Ovary (tissue), 9 donors: ENCODE results near the gene KIAA0930. TPM values are rescaled to one million over a fixed set of nuclear protein-coding genes. Genes with fewer than 3 reads are reported as not detected.

Source experiments
- DNase-seq, 5 donors: peaks; one replicate each; pipeline ENCODE4 v3.0.0-alpha.2; 2019 to 2020
- H3K27ac ChIP-seq, 2 donors: fragments of 200-600 bp; one replicate each; pipeline versions ENCODE4 v1.5.1 to v1.8.0; 2019 to 2022
- H3K27me3 ChIP-seq: fragments of 200-600 bp; one replicate; pipeline ENCODE4 v1.8.0; 2022
- H3K36me3 ChIP-seq: fragments of 200-600 bp; sonication (generic); one replicate; pipeline ENCODE4 v1.5.1; 2019
- H3K4me1 ChIP-seq: one replicate; pipeline ENCODE4 v1.8.1; 2013; ENCODE audit warnings: mild to moderate bottlenecking, moderate library complexity; ENCODE audit not compliant: insufficient read depth
- H3K4me3 ChIP-seq: fragments of 200-600 bp; sonication (generic); one replicate; pipeline ENCODE4 v1.5.1; 2017
- H3K9me3 ChIP-seq, 2 donors: fragments of 200-600 bp in 1 of 2; sonication (generic) in 1 of 2; one replicate each; pipeline versions ENCODE4 v1.5.1 to v1.8.1; 2013 to 2019; ENCODE audit warnings: mild to moderate bottlenecking in 1 of 2, moderate library complexity in 1 of 2
- EP300 ChIP-seq: sonication (generic); formaldehyde crosslinking; IDR thresholded peaks from one replicate; pipeline ENCODE4 v1.6.1; 2017; ENCODE audit warnings: antibody characterized with exemption
- POLR2A ChIP-seq: fragments of 450-650 bp; IDR thresholded peaks from one replicate; pipeline ENCODE4 v1.6.1; 2017; ENCODE audit warnings: antibody characterized with exemption, mild to moderate bottlenecking, moderate library complexity
- WGBS, 3 donors: extraction: QIAGEN DNeasy Blood & Tissue Kit in 1 of 3; methylation state at CpG; one replicate each; pipeline versions ENCODE4 v1.1.5 to v1.1.7; 2013 to 2017; 5-methylcytosine and 5-hydroxymethylcytosine counted together
- intact Hi-C, 4 donors: fragments of 100-400 bp; cut with DNase I; formaldehyde crosslinking; loops; one replicate each; pipeline versions ENCODE4 v1.11.0 to v1.15.1; 2022 to 2023
- polyA plus RNA-seq, 2 donors: library from polyadenylated mRNA; stranded (reverse); fragments of 200-250 nt in 1 of 2; fragments of 350-450 nt in 1 of 2; fragmentation: Illumina TruSeq in 1 of 2; extraction: RNeasy Lipid Tissue Mini Kit (QIAGEN cat#74804) in 1 of 2; gene quantifications; one replicate each; pipeline ENCODE4 v1.2.3, GENCODE V29; 2013 to 2014
- total RNA-seq, 7 donors: library from RNA; depleted of rRNA in 2 of 7; stranded (reverse); fragments of >200 nt in 2 of 7; fragmentation: NEBNext Ultra II Directional in 3 of 7; extraction: Animal tissue kit (Norgen Biotek cat#: 25700) in 3 of 7; gene quantifications; one replicate each; pipeline versions ENCODE4 v1.1.0 to v1.2.4, GENCODE V29; 2016 to 2023
- TF ChIP-seq, protein P1 (sequence below), 3 donors: fragments of 450-650 bp in 2 of 3; fragments of 200-600 bp in 1 of 3; IDR thresholded peaks; one replicate each; pipeline versions ENCODE4 v1.5.1 to v1.8.0; 2016 to 2022; ENCODE audit warnings: antibody characterized with exemption in 3 of 3, mild to moderate bottlenecking in 1 of 3
- donor health status: DM: no; HTN: no; CAD: no; lungs with moderate emphysema.
- donor health status: DM: no; HTN: no; CAD: no.
- donor health status: Bipolar disorder and iron deficiency.
- donor health status: DM: yes; HTN: yes; CAD: no.
- donor health status: DM: no; HTN: no; CAD: no.
- donor health status: DM: yes; HTN: yes; CAD: no.

KIAA0930 gene
- total and polyA plus RNA-seq, 9 donors: 14.8 to 40.0 (median 33.1) TPM

- H3K27ac ChIP-seq: no peak overlapping the region
- intact Hi-C loops: no loop called here
- no peak for DNase-seq
- TF ChIP-seq POLR2A (no peak), EP300 (no peak)
- TF ChIP-seq, protein P1, sequence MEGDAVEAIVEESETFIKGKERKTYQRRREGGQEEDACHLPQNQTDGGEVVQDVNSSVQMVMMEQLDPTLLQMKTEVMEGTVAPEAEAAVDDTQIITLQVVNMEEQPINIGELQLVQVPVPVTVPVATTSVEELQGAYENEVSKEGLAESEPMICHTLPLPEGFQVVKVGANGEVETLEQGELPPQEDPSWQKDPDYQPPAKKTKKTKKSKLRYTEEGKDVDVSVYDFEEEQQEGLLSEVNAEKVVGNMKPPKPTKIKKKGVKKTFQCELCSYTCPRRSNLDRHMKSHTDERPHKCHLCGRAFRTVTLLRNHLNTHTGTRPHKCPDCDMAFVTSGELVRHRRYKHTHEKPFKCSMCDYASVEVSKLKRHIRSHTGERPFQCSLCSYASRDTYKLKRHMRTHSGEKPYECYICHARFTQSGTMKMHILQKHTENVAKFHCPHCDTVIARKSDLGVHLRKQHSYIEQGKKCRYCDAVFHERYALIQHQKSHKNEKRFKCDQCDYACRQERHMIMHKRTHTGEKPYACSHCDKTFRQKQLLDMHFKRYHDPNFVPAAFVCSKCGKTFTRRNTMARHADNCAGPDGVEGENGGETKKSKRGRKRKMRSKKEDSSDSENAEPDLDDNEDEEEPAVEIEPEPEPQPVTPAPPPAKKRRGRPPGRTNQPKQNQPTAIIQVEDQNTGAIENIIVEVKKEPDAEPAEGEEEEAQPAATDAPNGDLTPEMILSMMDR (IDR thresholded peaks at IDR 0.05): no peak
- no peaks in the 10 kb centered on the region for H3K9me3 ChIP-seq
- no peaks in the 10 kb centered on the region for H3K36me3 ChIP-seq
- H3K4me1 ChIP-seq: peaks cover 8% of the 10 kb centered on the region
- 87 to 91% (median 90%) methylated on average over 8 of the region's 8 CpGs for WGBS, 3 donors
- no peak overlapping the region for H3K4me3 ChIP-seq
- H3K27me3 ChIP-seq: no peaks in the 10 kb centered on the region
Observed at GRCh38 chr22:45211435-45211834, 29.3 kb downstream of the KIAA0930 start.

DNA sequence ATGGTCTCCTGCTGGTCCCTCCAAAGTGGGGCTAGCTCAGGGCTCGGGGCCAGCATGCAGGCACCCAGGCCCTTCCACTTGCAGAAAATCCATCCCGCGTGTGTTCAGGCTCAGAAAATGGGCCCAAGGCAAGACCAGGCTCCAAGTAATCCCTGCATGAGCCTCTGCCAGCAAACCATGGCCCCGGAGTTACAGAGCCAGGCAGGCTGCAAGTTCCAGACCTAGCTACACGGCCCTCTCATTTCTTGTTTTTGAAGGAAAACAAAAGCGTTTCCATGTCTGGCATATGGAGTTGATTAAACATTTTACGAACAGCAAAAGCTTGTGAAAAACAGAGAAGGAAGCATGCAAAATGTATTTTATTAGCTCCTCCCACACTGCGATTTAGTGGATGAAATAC is 29.7 kb downstream of the KIAA0930 start:
- Histone ChIP-seq H3K27ac (no peak overlapping the region), H3K4me1 (peaks cover 8% of the 10 kb centered on the region), H3K27me3 (no peaks in the 10 kb centered on the region), H3K9me3 (no peaks in the 10 kb centered on the region), H3K4me3 (no peak overlapping the region), H3K36me3 (no peaks in the 10 kb centered on the region)
- intact Hi-C loops: no loop called here
- TF ChIP-seq, protein P1 (IDR thresholded peaks at IDR 0.05): no peak
- TF ChIP-seq POLR2A: no peak
- no peak for TF ChIP-seq EP300
- DNase-seq: no peak
- 77 to 88% (median 82%) methylated on average over 8 of the region's 8 CpGs for WGBS, 3 donors

- Histone ChIP-seq H3K9me3 (no peaks in the 10 kb centered on the region), H3K27ac (no peak overlapping the region), H3K36me3 (no peaks in the 10 kb centered on the region), H3K4me3 (no peak overlapping the region), H3K4me1 (peaks cover 8% of the 10 kb centered on the region), H3K27me3 (no peaks in the 10 kb centered on the region)
- no peak for DNase-seq
- TF ChIP-seq EP300: no peak
- intact Hi-C loops: no loop called here
- 84 to 91% (median 87%) methylated on average over 11 of the region's 11 CpGs for WGBS, 3 donors
Observed at GRCh38 chr22:45210577-45210976, 30.1 kb downstream of the KIAA0930 start.

- Histone ChIP-seq H3K9me3 (no peaks in the 10 kb centered on the region), H3K4me3 (no peak overlapping the region), H3K36me3 (no peaks in the 10 kb centered on the region), H3K4me1 (peaks cover 8% of the 10 kb centered on the region), H3K27me3 (no peaks in the 10 kb centered on the region), H3K27ac (no peak overlapping the region)
- WGBS, 3 donors: 88 to 94% (median 93%) methylated on average over 7 of the region's 7 CpGs
- TF ChIP-seq POLR2A (no peak), EP300 (no peak)
- TF ChIP-seq, protein P1 (IDR thresholded peaks at IDR 0.05): no peak
- intact Hi-C loops: no loop called here
- DNase-seq: no peak
Observed at GRCh38 chr22:45210174-45210573, 30.5 kb downstream of the KIAA0930 start.

- DNase-seq: no peak
- no peak for TF ChIP-seq EP300
- TF ChIP-seq, protein P1 (IDR thresholded peaks at IDR 0.05): no peak
- H3K4me1 ChIP-seq: peaks cover 8% of the 10 kb centered on the region
Observed at GRCh38 chr22:45208993-45209838, 31.5 kb downstream of the KIAA0930 start.

More at GRCh38 chr22:45208993-45209838, 31.5 kb downstream of the KIAA0930 start:
- intact Hi-C loops: no loop called here
- no peaks in the 10 kb centered on the region for H3K36me3 ChIP-seq
- no peak overlapping the region for H3K4me3 ChIP-seq
- H3K9me3 ChIP-seq: no peaks in the 10 kb centered on the region
- no peaks in the 10 kb centered on the region for H3K27me3 ChIP-seq
- 50 to 52% (median 50%) methylated on average over 23 to 29 of the region's 29 CpGs for WGBS, 3 donors
- H3K27ac ChIP-seq: no peak overlapping the region
